Measurements from ENCODE around the gene TMEM72.
A peak's percentile ranks its signal among the peaks of the same experiment; 100 is the strongest.

The TMEM72 gene

DNA sequence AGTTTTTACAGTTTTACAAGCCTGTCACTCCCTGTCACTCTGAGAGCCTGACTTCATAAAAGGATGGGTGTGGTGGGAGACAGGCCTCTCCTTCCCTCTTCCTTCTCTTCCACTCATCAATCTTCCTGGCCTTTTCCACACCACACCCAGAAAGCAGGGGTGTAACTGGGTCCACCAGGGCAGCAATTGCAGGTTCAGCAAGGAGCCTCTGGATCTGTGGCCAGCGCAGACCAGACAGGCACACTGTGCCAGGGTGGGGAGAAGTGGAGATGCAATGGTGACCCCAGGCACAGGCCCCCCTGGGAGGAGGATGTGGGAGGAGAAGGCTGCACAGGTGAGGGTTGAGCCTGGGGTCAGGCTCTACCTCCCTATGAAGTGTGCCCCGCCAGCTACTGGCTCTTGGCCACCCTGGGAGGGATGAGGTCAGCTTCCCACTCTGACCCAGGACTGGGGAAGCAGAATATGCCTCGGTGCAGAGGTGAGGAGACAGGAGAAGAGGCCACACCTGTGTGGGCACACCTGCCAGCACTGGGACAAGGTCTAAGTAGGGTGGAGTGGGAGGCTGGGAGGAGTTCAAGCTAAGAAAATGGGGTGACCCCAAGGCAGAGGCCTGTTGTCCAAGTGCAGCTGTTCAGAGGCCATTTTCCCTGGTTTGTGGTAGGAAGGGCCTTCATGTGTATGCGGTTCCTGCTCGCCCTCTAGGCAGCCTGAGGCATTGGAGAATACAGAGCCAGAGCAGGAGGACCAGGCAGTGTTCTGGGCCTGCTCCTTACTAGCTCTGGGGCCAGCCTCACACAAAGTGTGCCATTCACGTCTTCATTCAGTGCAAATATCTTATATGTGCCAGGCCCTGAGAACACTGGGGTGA lies 20.2 kb upstream of the TMEM72 start:
- DNase-seq = no peak

DNA sequence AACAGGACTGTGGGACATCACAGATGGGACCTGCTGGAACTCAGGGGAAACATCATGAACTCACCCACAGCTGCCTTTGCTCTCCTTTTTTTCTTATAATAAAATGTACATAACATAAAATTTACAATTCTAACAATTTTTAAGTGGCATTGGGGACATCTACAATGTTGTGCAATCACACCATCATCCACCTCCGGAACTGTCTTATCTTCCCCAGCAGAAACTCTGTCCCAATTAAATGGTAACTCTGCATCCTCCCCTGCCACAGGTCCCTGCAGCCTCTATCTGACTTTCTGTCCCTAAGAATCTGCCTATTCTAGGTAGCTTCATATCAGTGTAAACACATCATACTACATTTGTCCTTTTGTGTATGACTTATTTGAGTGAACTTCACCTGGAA lies 19.4 kb upstream of the TMEM72 start:
- no peak for DNase-seq

DNA sequence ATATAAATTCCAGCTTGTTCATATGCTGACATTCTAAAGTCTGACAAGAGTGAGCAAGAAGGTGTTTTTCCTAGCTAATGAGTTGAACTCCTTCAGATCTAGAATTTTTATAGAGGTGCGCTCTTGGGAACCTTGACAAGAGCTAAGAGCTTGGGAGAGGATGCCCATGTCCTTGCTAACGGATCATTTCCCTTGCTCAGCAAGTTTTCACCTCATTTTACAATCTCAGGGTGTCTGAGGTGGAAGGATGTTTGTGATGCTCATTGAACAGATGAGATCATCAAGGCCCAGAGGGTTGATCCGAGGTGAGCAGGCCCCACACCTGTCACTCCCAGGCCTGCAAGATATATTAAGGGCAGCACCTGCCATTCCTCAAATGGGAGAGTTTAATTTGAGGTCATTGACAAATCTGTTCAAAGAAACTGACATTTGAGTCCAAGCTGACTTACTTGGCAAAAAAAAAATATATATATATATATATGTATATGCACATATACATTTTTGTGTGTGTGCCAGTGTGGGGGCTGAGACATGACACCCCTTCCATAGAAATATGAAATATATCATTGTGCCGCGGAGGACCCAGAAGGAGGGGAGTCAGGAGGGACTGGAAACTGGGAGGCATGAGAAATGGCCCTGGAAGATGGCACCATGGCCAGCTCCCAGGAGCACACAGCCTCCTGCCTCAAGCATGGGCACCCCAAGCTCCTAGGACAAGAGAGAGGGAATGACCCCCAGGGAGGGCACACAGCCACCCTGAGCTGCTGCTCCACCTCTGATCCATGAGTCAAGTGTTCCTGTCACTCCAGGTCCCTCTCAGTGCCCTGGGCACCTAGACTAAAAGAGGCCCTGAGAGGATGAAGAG lies 17.3 kb upstream of the TMEM72 start:
- no peak for DNase-seq

DNA sequence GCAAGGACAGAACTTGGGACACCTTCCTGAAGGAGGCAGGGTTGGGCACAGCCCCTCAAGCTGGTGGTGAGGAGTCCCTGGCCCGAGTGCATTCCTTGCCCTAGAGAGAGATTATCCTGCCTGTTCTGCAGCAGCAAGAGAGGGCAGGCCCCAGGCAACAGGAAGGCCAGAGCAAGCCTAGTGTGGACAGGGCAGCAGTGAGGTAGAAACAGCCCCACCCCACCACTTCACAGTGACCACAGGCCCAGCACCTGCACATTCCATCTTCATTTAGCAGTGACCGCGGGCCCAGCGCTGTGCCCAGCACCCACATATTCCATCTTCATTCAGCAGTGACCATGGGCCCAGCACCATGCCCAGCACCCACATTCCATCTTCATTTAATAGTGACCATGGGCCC lies 16.4 kb upstream of the TMEM72 start:
- no peak for DNase-seq

DNA sequence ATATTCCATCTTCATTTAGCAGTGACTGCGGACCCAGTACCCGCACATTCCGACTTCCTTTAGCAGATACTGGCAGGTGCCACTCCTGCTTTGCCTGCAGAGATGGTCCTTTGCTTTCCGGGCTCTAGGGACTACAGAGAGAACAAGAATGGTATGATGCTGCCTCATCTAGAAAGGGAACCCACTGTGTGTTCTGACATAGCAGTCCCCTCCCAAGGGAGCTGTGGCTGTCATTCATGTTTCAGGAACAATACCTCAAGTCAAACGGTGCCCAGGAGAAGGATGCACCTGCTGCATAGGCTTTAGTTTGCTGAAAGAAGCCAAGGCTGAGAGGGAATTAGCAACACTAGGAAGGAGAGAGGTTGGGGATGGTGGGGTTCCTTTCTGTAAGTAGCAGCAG lies 15.9 kb upstream of the TMEM72 start:
- no peak for DNase-seq

DNA sequence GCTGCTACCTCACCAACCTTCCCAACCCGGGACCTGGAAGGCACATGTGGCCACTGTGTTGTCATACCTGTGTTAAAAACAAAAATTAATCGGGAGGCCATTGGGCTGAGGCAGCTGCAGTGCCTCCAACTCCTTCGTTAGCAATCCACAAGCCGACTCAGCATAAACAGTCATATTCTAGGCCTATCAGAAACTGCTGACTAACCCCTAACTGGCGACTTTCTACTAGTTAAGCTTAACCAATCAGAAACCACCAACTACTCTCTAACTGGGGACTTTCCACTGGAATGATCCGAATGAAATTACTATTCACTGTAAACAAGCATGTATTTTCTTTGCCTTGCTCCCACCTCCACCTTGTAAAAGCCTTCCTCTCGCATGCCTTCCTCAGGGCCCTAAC lies 14.1 kb upstream of the TMEM72 start:
- DNase-seq = no peak

DNA sequence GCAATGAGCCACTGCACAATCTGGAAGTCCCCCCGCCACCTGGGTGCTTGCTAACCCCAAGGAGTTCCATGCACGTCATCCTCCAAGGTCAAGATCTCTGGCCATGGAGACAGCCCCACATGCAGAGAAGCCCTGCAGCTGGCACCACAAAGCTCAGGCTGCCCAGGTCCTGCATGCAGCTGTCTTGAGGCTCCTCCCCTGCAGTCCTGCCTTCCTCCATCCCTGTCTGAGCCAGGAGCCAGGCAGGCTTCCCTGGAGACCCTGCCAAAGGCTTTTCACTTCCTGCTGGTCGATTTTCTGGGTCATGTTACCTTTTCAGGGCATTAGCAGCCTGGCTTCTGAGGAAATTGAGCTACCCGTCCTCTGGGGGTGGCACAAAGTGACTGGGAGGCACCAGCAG lies 12.5 kb upstream of the TMEM72 start:
- no peak for DNase-seq

DNA sequence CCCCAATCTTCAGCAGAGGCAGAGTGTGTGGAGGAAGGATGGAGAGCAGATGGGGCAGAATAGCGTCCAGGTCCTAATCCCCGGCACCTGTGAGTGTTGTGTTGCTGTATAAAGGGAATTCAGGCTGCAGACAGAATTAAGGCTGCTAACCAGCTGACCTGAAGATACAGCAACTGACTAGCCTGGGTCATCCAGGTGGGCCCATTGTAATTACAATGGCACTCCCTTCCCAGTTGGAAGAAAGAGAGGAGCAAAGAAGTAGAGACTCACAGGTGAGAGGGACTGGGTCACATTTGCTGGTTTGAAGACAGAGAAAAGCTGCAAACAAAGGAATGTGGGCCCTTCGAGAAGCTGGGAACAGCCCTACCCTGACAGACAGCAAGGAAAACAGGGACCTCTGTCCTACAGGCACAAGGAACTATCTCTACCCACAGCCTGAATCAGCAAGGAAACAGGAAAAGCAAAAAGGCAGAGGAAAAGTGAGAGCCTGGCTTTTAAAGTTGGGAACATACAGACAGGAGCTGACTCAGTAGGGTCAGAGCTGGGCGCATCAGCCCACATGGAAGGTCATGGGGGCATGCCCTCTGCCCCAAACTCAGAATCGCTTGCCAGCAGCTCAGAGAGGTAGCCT lies 11.6 kb upstream of the TMEM72 start:
- no peak for DNase-seq

DNA sequence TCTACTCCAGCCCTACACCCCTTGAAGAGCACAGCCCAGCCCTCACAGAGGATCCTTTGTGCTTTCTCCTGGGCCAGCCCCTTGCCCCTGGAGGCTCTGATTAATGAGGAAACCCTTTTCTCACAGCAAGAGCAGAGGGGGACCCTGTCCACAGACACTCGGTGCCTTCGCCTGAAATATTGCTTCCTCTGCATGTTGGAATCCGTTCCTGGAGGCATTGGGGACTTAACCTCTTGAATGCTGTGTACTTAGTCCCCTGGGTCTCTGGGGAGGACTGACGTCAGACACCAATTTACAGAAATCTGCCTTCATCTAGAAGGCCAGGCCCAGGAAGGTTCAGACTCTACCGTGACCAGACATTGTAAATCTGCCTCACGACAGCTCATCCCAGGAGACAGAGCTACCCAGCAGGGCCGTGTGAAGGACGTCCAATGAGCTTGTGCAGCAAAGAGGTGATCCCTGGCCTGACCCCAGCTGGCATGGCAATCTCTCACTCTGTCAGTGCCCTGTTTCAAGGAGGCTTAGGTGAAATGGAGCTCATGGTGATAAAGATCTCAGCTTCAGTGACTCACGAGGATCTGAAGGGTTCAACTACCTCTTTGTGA lies 8.1 kb upstream of the TMEM72 start:
- no peak for DNase-seq

DNA sequence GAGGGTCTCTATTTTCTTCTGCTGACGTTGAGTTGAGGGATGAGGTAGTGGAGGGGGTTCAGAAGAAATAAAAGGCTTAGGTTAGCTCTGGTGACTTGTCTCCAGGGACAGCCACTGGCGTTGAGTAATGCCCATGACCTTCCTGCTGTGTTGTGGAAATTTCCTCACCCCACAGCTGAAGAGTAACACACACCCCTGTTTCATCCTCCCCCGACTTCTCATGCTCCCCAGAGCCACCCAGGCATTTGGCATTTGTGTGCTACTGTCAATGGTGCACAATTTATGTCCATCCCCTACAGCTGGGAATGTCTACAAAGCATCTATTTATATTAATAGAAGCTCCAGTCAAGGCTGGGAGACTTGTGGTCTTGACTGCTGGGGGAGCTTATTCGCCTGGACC lies 4.7 kb upstream of the TMEM72 start:
- DNase-seq = no peak

DNA sequence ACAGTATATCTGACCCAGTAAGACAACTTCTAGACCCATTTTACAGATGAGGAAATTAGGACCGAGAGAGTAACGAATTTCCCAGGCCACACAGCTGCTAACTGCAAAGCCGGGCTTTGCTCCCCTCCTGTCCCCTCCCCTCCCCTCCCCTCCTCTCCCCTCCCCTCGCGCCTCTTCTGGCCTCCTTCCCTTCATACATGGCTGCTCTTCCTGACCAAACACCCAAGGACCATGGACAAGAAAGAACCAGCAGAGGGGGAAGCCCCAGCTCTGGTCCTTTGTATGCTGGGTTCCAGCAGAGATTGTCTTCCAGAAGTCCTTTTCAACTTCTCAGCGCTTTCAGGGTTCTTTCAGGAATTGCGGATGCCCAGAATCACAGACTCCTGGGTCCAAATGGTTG lies 3.6 kb upstream of the TMEM72 start:
- DNase-seq = no peak

DNA sequence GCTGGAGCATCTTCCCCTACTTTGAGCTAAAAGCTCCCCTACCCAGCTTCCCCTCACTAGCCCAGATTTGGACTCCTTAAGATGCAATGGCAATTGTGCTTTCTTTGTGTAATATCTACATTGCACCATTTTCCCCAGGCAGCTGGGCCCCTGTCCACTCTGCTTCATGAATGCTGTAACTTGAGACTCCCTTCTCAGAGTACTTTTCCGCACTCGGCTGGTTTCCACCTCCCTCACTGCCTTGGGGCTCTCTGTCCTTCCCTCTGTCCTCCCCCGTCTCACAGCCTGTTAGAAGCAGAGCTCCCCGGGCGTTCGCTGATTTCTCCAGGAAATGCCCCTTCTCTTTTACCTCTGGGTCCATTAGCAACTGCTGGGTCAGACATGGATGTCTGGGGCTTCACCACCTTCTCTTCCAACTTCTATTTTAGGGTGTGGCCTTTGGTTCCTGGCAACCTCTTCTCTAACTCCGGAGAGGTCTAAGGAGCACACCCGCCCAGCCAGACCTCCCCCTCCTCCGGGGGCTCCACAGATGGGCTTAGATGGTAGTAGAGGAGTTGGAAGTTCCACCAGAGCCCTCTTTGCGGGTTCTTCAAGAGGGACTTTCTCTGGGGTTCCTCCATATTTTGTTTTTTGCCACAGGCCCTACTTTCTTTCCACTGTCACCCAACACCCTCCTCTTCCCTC lies 2.9 kb upstream of the TMEM72 start:
- peak; percentile 0 for DNase-seq

DNA sequence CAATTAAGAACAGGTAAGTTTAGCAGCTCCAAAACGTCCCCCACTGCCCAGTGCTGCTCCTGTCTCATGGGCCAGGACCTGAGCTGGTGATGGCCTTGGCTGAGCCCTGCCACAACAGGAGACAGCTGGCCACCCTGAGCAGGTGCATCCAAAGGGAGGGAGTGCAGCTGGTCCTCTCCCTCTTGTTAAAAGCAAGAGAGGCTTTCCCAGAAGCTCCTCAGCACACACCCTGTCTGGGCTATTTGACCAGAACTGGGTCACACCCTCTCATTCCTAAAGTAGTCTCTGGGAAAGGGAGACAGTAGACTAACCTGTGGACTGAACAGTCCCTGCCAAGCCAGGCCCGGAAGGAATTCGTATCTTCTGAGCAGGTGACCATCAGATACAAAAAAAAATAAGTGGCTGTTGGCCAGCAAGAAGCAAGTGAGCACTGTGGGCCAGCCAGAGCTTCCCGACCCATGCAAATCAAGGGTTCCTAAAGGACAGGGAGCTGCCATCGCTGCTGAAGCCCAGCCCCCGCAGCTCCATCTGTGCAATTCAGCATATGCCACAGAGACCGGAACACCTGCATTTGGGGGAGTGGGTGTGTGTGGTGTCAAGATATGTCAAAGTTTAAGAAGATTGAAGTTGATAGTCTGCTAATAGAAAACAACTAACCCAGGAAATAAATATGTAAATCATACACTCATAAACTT lies 2.1 kb upstream of the TMEM72 start:
- no peak for DNase-seq

DNA sequence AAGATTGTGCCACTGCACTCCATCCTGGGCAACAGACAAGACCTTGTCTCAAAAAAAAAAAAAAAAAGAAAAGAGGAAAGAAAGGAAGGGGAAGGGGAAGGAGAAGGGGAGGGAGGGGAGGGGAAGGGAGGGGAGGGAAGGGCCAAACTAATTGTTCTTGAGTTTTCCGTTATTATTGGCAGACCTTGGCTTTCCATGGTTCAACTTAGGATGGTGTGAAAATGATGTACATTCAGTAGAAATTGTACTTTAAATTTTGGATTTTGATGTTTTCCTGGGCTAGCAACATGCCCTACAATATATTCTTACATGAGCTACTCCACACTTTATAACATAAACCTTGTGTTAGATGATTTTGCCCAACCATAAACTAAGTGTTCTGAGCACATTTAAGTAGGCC lies 1.2 kb upstream of the TMEM72 start:
- no peak for DNase-seq

DNA sequence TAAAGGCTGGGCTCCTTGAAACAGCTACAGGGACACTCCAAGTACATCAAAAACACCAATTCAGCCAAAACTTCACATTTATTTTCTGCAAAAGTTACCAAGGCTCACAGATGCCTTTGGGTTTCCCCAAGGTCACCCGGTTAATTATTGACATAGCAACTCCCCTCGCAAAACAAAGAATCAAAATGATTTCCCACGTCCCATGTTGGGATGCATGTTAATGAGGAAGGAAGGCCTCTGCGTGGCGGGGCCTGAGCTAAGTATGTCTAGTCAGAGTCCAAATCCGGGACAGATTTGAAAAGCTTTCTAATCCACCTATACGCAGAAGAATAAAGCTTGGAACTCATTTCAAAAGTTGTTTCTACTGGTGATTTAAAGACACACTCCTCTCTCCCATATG lies 535 bp upstream of the TMEM72 start:
- no peak for DNase-seq

DNA sequence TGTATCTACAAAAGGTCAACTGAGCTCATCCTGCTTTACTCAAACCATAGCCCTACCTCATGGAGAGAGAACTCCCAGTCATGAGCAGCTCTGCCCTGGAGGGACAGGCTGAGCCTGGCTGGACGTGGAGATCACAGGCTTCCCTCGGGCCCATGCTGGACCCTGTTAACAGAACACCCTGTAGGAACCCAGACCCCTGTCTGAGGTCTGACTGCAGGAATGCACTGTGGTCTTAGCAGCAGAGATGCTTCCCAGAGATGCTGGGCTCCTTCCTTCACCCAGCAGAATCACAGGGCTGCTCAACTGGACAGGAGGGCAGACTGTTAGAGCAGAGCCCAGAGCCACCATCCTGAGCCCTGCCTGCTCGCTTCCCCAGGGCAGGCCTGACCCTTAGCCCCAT lies 814 bp downstream of the TMEM72 start:
- no peak for DNase-seq

DNA sequence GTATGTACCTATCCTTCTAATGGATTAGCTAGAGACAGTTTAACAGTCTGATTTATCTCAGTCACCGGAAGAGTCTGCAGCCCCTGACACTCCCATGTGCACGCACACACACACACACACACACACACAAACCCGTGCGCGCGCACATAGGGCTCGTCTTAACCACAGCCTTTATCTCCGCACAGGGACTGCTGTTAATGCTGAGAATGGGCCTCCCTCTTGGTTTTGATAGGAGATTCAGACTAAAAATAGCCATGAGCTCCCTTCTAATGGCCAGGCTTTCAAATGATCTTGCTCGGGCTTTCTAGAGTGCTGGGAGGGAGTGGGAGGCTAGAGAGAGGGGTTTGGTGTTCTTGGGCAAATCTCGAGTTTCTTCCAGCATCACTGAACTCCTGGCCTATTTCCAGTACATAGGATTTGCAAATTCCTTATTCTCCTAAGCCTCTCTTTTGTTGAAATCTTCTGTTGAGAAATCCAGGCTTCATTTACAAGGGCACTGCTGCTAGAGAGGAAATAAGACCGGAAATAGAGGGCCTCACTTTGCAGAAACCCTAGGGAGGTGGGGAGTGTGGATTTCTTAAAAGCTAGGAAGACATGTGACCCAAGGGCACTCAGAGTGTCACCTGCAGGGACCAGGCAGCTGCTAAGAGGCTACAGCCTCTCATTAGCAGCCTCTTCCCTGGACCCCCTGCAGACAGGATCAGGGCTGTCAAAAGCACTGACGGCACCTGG lies 2.4 kb downstream of the TMEM72 start:
- DNase-seq = no peak

DNA sequence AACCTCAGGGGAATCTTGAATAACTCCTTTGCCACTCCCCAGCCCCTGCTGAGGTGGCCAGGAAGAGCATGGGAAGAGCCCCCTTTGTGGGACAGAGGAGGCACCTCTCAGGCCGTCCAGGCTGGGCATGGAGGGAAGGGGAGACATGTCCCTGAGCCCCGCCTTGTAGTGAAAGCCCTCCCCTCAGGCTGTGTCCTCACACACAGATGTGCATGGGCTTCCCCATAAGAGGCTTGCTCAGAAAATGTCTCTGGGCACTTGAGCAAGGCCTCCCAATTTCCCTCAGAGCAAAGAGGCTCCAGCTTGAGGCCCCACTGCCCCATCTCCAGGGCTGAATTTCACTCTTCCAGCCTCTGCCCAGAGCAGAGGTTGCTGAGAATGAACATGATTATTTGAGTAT lies 3.8 kb downstream of the TMEM72 start:
- DNase-seq = no peak

DNA sequence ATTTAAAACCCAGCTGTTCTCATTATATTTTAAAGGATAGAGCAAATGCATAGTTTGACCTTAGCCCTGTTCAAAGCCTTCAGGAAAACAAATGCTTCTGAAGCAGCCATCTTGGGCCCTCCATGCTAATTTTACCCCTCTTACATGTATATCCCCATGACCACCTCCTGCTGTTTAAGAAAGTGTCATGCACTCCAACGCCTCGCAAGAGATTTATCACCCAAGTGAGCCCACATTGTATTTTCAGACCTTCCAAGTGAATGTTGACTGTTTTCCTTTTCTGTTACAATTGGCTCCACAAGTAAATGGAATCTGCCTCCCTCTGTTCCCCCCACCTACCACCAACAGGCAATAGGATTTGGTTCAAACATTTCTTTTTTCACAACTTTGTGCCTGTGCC lies 5.3 kb downstream of the TMEM72 start:
- no peak for DNase-seq

DNA sequence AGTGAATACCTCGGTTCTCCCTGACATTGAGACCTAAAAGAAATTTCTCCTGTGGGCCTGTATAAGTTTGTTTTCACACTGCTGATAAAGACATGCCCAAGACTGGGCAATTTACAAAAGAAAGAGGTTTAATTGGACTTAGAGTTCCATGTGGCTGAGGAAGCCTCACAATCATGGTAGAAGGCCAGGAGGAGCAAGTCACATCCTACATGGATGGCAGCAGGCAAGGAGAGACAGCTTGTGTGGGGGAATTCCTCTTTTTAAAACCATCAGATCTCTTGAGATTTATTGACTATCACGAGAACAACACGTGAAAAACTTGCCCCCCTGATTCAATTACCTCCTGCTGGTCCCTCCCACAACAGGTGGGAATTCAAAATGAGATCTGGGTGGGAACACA lies 6.7 kb downstream of the TMEM72 start:
- no peak for DNase-seq

DNA sequence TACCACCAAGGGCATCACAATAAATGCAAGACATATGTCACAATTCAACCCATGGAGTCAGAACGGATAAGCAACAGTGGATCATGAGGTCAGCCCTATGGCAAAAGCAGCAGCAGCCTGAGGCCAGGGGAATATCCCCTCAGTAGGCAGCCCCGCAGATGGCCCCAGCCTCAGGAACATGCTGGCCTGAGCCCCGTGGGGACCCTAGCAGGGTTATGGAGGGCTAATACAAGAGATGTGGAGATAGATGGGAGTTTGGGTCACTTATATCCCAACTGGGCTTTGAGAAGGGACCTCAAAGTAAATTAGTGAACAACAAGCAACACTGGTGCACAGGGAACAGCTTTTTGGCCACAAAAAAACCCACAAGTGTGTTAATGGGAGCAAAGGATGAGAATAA lies 9.1 kb downstream of the TMEM72 start:
- no peak for DNase-seq

Data from NCI-H526 treated with DMSO at 0.1 percent for 48 hours (cell line).